Smooth muscle cell of bladder (primary cell): ENCODE measurements around the gene DNTTIP2. TPM values are rescaled to one million over a fixed set of nuclear protein-coding genes. Genes with fewer than 3 reads are reported as not detected.

Source experiments
- total RNA-seq: library from RNA; depleted of rRNA; stranded (reverse); fragments of >200 nt; gene quantifications from 2 replicates; pipeline ENCODE4 v1.2.3, GENCODE V29; 2014

DNTTIP2 gene, protein sequence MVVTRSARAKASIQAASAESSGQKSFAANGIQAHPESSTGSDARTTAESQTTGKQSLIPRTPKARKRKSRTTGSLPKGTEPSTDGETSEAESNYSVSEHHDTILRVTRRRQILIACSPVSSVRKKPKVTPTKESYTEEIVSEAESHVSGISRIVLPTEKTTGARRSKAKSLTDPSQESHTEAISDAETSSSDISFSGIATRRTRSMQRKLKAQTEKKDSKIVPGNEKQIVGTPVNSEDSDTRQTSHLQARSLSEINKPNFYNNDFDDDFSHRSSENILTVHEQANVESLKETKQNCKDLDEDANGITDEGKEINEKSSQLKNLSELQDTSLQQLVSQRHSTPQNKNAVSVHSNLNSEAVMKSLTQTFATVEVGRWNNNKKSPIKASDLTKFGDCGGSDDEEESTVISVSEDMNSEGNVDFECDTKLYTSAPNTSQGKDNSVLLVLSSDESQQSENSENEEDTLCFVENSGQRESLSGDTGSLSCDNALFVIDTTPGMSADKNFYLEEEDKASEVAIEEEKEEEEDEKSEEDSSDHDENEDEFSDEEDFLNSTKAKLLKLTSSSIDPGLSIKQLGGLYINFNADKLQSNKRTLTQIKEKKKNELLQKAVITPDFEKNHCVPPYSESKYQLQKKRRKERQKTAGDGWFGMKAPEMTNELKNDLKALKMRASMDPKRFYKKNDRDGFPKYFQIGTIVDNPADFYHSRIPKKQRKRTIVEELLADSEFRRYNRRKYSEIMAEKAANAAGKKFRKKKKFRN
- total RNA-seq, result 21.2 and 27.8 TPM in 2 replicates

GRCh38 chr1:93878889-93879586 lies at the start of gene DNTTIP2:
Gene DNTTIP2 (minus strand): TSS chr1:93879206. CDS start chr1:93879148, 58 bp downstream.

DNA sequence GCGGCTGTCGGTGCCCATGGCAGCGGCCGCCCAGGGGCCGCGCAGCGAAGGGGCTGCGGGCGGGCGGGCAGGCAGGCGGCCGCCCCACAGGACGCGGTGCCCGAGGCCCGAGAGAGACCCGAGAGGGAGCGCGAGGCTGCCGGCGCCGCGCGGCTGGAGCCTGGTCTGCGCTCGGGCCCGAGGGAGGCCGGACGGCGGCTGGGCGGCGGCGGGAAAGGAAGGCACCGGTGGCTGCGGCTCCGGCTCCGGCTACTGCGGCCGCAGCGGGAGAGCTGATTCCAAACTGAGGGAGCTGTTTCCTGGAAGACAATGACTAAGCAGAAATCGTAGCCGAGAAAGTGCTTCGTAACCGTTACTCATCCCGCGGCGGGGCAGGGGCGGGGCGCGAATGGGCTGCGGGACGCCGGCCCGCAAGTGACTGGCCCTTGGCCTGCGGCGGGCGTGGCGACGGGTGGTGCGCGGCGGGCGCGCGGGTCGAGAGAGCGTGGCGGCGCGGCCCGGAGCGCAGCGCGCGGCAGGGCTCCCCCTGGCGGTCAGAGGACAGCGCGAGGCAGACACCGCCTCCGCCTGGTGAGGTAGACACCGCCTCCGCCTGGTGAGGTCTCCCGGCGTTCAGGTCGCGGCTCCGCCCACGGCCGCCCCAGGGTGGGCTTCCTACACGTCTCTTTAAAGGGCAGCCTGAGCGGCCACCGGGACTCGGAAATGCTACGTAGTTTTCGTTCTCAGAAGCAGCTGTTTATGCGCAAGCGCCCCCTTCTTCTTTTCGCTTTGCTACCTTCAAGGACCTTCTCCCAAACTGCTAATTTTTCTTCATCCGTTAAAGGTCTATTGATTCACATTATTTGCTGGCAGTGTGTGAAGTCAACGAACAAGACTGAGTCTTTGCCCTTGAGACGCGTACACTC lies 30.4 kb upstream of the DNTTIP2 start, which contains the start of gene GCLM:
Gene GCLM, minus strand, starts transcription at position 285 of the 905 bp plus-strand sequence. Its CDS starts 267 bp downstream, at position 18.

Other genes with a start within 250 kb of the DNTTIP2 start
- 21.3 and 21.7 TPM in 2 replicates for gene BCAR3, start 197.4 kb downstream of the DNTTIP2 start, total RNA-seq
- gene GCLM, start 30.2 kb upstream of the DNTTIP2 start, total RNA-seq, result 37.0 and 56.3 TPM in 2 replicates
- gene ABCA4, start 241.9 kb upstream of the DNTTIP2 start, total RNA-seq, result 0.65 and 1.8 TPM in 2 replicates